ENCODE data around the gene SPATA32.

The SPATA32 gene

DNA sequence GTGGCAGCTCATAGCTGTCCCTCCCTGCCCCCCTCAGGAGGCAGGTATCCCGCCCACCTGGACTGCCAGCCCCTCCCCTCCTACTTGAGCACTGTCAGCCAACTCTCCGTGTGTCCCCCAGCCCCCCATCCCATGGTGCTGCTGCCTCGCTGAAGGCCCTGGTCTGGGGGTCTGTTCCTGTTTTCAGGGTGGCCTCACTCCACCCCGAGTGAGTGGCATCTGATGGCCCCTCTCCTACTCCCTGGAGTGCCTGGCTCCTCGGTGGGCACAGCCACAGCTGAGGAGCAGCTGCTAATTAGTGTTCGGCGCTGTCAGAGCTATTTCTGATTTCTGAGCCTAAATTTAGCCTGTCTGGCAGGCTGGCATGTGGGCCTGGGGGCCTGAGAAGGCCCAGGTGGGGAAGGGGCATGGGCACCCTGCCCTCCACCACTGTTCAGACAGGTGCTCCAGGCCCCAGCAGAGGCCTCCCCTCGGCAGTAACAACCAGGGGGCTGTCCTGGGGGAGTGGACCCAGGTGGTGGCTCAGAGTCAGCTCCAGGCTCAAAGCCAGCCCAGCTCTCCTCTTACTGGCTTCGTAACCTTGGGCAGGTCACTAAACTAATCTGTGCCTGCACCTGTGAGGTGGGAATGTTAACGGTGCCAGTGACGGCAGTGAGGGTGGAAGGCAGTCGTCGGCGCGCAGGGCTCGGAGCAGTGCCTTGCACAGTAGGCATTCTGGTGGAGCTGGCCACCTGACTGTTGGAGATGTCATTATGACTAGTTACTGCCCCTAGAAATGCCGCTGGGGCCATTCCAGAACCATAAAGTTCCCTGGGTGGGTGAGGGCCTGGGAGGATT lies 33.8 kb downstream of the SPATA32 start:
- no peak for DNase-seq (ENCODE audit: low read depth)

DNA sequence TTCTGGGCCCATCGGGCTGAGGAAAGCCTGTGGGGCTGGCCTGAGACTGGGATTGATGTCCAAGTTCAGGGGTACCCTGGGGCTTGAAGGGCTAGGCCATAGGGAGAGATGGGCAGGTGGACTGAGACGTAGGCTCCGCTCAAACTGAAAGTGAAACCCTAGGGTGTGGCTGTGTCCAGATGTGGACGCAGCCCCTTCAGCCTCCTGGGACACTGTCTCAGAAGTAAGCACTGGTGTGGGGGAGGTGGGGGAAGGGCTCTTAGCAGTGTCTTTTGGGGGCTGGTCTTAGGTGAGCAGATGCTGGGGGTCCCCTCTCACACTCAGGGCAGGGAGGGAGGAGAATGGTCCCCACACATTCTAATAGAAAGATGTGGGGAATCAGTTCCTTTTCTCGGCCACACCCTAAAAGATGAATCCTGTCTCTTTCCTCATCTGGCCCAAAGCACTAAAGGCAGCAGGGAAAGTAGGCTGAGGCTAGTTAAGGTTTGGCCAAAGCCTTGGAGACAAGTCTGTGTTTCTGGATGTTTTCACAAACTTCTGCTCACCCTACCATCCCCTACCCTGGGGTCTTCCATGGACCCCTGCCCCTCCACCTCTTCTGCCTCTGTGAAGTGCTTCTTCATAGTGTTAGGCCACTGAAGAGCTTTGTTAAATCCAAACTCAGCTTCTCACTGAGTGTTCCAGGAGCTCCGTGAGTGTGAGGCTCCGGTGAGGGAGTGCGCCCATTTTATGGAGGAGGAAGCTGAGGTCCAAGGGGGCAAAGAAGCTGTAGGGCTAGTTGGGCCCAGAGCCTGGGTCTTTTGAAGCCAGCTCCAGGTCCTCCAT lies 34.6 kb downstream of the SPATA32 start:
- no peak for DNase-seq (ENCODE audit: low read depth)

DNA sequence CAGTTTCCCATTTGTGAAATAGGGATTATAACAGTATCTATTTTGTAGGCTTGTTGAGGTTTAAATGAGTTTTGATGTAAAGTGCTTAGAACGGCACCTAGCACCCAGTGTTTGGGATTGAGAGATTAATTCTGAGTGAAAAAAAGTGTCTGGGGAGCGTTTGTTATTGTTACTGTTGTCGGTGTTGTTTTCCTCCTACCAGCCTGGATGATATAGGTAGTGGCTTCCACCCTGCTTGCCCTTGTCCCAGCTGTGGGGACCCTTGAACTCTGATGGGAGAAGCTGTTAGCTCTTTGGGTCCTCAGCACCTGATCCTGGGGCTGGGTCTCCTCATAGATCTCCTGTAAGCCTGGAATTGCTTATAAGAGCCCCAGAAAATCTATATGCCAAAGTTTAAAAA lies 35.3 kb downstream of the SPATA32 start:
- DNase-seq (ENCODE audit: low read depth), result no peak

DNA sequence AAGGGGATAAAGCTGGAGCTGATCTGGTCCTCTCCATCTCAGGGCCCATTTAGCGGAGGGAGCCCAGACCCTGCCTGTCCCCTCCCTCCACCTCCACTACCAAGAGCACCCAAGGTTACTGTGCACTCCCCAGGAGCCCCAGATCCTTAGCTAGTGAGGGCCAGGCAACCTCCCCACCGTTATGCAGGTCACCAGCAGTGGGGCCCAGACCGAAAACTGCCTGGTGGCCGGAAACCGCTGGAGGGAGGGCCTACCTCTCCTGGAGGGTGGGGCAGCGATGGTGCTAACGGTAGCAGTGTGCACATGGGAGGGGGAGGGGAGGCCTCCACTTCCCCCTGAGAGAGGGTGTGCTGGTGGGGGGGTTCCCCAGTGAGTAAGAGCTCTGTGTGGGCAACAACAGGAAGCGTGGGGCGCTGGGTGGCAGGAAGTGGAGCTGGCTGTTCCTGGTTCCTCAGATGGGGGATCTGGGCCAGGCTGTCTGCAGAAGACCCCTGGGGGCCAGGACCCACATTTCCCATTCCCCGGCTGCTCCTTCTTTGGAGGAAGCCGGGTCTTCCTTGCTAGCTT lies 35.8 kb downstream of the SPATA32 start:
- no peak for DNase-seq (ENCODE audit: low read depth)

DNA sequence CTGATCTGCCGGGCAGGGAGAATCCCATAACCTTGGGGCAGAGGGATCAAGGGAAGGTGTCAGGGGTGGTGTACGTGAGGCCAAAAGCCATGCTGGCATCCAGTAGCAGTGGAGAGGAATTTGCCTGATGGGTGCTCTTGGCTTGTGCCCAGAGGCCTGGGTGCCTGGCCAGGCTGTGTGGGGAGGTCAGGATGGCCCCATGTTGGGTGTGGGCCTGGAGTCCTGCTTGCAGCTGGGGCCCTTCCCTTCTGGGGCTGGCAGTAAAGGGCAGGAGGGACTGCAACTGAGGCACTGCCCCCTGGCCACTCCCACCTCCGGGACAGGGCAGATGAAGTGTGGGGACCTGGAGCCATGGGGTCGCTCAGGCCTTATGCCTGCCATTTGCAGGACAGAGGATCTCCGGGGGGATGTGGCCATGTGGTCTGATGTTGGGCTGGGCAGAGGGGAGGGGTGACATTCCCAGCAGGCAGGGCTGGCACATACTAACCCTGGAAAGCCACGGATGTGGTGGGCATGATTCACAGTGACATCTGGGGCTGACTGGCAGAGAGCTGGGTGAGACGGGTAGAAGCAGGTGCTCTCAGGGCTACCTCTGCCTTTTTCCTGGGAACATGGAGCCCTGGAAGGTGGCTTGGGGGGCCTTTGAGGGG lies 36.7 kb downstream of the SPATA32 start:
- no peak for DNase-seq (ENCODE audit: low read depth)

DNA sequence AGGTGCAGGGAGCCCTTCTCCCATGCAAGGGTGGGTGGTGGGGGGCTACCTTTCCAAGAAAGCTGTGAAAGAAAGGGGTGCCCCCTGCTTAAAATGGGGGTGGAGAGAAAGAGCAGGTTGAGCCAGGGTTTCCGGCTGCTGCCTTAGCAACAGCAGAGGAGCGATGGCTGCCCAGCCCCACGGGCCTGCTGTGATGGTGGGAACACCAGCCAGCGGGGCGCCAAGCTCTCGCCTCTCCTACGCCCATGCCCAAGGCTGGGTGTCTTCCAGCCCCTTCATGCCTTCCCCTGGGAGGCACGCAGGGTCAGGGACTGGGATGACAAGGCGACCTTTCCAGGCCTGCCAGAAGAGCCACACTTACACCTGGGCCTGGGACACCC lies 37.2 kb downstream of the SPATA32 start:
- no peak for DNase-seq (ENCODE audit: low read depth)

DNA sequence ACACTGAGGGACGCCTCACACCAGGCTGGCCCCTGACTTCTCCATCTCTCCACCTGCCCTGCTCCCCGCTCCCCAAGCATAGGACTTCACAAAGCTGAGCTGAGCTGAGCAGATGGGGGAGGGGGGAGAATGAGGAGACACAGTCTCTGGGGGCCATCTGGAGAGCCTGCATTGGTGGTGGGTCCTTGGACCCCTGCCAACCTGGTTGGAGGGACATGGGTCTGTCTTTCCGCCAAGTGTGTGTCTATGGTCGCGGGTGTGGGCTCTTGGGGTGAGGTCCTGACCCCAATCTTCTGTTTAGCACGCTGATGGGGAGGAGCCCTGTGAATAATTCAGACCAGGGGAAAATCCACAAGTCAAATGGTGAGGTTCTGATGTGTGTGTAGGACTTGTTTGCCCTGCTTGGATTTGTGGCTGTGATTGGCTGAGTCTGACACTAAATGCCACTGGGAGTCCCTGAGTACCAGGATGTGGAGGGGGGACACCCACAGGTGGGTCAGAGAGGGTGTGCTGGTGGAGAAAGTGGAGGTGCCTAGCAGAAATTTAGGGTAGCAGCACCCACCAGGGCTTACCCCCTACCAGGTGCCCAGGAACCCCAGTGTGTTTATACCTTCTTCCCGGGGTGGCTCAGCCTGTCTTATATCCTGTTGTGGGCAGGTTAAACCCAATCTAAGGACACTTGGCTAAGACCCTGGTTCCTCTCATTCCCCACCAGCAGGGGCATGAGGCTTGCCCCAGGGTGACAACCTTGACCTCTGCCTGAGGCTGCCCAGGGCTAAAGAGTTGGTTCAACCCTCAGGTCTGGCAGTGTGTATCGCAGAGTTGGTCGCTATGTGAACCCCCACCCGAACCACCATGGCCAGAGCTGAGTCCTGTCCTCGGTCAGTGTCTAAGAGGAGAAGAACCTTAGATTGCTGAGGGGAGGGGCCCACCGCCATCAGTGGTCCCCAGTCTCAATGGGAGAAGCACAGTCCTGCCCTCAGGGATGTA lies 38.1 kb downstream of the SPATA32 start:
- no peak for DNase-seq (ENCODE audit: low read depth)

DNA sequence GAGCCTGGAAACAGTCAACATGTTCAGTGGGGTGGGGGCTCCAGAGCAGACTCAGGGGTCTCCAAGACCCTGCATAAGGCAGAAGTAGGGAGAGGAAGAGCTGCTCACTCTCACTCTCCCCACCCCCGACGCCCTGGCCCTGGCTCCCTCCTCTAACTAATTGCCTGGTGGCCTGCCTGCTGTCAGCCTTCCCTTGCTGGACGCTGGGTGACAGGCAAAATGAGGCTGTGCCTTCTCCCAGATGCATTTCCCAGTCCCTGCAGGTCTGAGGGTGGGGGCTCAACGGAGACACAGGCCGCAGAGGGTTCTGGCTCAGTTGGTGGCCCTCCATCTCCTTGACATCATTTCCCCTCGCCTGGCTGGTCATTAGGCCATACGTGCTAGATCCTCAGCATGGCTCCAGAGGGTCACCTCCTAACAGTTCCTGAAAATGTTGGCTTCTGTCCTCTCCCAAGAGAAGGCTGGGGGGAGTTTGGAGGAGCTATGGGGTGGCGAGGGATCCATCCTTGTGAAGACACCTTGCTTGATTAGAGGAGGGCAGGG lies 38.8 kb downstream of the SPATA32 start:
- no peak for DNase-seq (ENCODE audit: low read depth)

DNA sequence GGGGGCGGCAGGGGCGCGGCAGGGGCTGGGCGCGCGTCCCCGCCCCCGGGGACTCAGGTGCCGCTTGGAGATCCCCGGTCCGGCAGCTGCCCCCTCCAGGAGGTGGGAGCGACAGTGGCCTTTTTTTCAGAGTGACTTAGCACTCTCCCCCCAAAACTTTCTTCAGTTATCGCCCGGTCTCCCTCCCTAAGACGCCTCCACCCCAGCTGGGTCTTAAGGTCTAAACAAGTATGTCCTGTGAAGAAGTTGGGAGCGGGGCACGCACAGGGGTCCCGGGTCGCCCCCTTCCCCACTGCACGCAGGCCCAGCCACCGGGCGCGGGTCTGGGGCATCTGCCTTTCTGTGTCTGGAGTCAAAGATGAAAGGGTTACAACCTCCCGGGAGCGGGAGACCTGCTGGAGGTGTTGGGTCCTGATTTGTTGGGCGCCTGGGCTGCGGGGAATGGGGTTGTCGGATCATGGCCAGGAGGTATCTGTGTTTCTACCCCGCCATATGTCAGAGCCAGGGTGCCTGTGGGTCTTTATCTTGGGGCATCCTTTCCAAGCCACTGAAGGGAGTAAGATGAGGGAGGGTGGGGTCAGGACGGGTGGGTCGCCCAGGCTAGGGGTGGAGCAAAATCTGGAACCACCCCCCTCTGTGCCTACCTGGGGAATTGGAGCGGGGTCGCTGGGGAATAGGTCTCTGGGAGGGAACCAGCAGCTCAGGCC lies 39.5 kb downstream of the SPATA32 start:
- no peak for DNase-seq (ENCODE audit: low read depth)

DNA sequence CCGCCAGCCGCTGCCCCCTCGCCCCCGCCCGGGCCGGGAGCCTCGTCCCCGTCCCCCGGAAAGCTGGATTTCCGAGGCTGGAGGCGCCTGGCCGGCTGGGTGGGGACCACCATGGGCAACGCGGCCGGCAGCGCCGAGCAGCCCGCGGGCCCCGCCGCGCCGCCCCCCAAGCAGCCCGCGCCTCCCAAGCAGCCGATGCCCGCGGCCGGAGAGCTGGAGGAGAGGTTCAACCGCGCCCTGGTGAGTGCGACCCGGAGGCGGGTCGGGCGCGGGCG lies 39.9 kb downstream of the SPATA32 start:
- DNase-seq (ENCODE audit: low read depth), result no peak

DNA sequence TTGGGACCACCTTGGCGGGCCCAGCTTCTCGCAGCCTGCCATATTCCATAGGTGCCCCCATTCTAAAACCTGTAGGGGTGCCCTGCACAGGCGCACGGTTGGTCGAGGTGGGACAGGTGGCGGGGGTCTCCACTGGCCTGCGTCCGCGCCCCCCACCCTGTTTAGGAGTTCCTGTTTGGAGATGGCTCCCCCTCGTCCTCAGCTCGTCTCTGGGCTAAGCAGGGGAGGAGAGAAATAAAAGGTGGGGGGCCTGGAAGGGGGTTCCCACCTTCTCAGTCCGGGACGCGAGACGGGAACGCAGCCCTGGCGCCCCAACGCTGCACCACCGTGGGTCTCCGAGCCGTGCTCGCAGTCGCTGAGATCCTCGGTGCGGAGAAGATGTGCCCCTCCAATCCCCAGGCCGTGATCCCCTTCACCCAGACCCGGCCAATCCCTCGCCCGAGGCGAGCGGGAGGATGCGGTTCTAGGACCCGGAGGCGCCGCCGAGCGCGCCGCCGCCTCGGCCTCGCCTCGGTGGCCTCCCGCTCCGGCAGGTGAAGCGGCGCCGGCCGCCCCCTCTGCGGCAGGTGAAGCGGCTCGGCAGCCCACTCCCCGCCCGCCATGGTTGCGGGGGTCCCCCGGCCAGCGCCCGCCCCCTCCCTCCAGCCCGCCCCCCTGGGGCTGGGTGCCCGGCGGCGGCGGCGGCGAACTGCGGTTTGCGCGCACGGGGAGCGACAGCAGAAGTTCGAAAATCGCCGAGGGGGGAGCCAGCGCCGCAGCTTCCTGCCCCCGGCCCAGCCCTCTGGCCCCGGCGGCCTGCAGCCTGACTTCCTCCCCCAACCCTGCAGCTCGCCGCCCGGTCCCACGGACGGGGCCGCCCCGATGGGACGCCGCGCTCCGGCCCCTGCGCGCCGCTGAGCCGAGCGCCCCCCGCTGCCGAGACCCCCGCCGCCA lies 40.5 kb downstream of the SPATA32 start, which contains the start of gene FMNL1:
Gene FMNL1, plus strand, starts transcription at position 805 of the 933 bp plus-strand sequence. CDS start 240 bp downstream, outside the sequence.
- no peak for DNase-seq (ENCODE audit: low read depth)

DNA sequence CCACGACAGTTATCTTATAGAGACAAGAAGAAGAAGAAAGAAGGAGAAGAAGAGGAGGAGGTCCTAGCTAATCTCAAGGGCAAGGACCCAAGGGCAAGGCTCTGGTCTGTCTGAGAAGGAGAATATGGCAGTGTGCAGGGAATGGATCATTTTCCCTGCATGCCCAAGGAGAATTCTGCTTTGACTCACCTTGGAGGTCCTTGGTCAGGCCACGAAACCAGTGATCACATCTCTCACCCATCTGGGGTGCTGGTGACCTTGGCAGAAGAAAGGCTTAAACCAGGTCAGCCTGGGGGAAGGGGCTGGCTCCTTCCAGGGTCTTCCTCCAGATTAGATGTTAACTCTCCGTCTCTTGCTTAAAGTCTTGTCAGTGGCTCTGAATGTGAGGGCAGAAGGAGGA lies 41.8 kb downstream of the SPATA32 start:
- DNase-seq (ENCODE audit: low read depth), result no peak

DNA sequence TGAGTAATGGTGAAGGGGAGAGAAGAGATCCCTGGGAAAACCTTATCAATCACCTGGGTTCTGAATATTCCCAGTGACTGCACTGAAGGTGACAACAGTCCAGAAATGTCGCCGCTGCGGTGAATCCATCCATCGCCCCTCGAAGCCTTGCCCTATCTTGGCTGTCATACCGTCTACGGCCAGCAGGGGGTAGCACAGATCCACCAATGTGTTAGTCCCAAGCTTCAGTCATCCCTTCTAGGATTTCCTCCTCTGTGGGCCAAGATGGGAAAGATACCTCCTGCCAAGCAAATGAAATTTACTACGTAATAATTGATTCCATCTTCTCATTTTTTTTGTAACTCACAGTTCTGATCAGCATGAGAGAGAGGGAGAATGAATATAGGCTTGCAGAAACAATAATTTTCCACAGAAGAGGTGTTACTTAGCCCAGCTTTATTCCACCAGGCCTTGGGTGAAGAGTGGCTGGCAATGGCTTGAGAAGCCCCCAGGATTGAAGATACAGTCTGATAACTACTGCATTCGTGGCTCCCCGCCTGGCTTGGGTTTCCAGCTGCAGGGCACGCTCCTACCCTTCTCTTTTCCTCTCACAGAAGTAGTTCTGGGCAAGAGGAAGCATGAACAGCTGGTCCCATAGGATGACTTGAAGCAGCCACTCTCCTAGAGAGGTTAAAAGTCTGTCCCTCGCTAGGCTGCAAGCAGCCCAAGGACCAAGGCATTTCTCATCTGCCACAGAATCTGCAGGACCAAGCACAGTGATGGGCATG lies 42.8 kb downstream of the SPATA32 start:
- peak; percentile 75 for DNase-seq (ENCODE audit: low read depth)
